Measurements from ENCODE around the gene ARMCX4. TPM values are rescaled to one million over a fixed set of nuclear protein-coding genes. Genes with fewer than 3 reads are reported as not detected.
"Not testable (repeated sequence)": the region's sequence is repeated elsewhere in the genome, so short reads cannot be mapped to it uniquely, and the experiment has no call there.

The ARMCX4 gene
- polyA plus RNA-seq, 4 donors, result 1.4 to 16.2 (median 3.4) TPM

DNA sequence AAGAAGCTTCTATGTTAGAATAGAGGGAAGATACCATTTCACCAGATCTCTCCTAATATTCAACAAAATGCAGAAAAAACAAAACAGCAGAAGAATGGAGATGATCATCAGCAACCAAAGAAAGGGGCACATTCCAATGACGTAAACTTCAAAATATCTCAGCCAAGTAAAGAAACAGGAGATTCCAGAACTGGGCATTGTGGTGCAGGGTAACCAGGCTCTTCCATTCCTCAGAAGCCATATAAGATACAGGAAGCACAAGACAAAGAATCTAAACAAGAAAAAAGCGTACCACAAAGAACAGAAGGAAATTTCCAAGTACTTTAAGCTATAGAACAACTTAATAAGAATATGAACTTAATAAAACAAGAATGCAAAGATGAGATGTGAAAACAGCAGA is 6.9 kb upstream of the ARMCX4 start:
- 65 to 93% (median 85%) methylated on average over 2 of the region's 2 CpGs for WGBS, 3 donors
- Histone ChIP-seq H3K4me3 (ENCODE audit: low read depth in 1 of 3, low read length in 3 of 3) (no peak overlapping the region), H3K9me3 (ENCODE audit: control insufficient read depth in 2 of 2, insufficient read depth in 1 of 2, low read depth in 1 of 2, low read length in 1 of 2) (no peaks in the 10 kb centered on the region), H3K27me3 (ENCODE audit: control insufficient read depth in 3 of 3, insufficient read depth in 3 of 3, low read length in 3 of 3) (no peaks in the 10 kb centered on the region), H3K36me3 (ENCODE audit: control insufficient read depth in 3 of 3, insufficient read depth in 2 of 3, low read depth in 1 of 3, low read length in 3 of 3) (no peaks in the 10 kb centered on the region), H3K27ac (ENCODE audit: low read depth in 1 of 3, low read length in 2 of 3) (no peak overlapping the region), H3K4me1 (ENCODE audit: control insufficient read depth in 3 of 3, insufficient read depth in 2 of 3, low read depth in 1 of 3, low read length in 2 of 3) (no peaks in the 10 kb centered on the region)
- no peak for FAIRE-seq
- no peak for DNase-seq

- 67 to 95% (median 89%) methylated on average over 4 of the region's 4 CpGs for WGBS, 3 donors
- no peak for DNase-seq
- H3K27ac ChIP-seq (ENCODE audit: low read depth in 1 of 3, low read length in 2 of 3), result no peak overlapping the region
- no peak overlapping the region for H3K4me3 ChIP-seq (ENCODE audit: low read depth in 1 of 3, low read length in 3 of 3)
- no peaks in the 10 kb centered on the region for H3K4me1 ChIP-seq (ENCODE audit: control insufficient read depth in 3 of 3, insufficient read depth in 2 of 3, low read depth in 1 of 3, low read length in 2 of 3)
- H3K27me3 ChIP-seq (ENCODE audit: control insufficient read depth in 3 of 3, insufficient read depth in 3 of 3, low read length in 3 of 3), result no peaks in the 10 kb centered on the region
- no peak for FAIRE-seq
- H3K9me3 ChIP-seq (ENCODE audit: control insufficient read depth in 2 of 2, insufficient read depth in 1 of 2, low read depth in 1 of 2, low read length in 1 of 2), result no peaks in the 10 kb centered on the region
- no peaks in the 10 kb centered on the region for H3K36me3 ChIP-seq (ENCODE audit: control insufficient read depth in 3 of 3, insufficient read depth in 2 of 3, low read depth in 1 of 3, low read length in 3 of 3)
Observed at GRCh38 chrX:101482296-101482695, 3.0 kb upstream of the ARMCX4 start.

GRCh38 chrX:101483705-101484104 is 1.6 kb upstream of the ARMCX4 start:
- Histone ChIP-seq H3K27me3 (ENCODE audit: control insufficient read depth in 3 of 3, insufficient read depth in 3 of 3, low read length in 3 of 3) (no peaks in the 10 kb centered on the region), H3K4me3 (ENCODE audit: low read depth in 1 of 3, low read length in 3 of 3) (no peak overlapping the region), H3K9me3 (ENCODE audit: control insufficient read depth in 2 of 2, insufficient read depth in 1 of 2, low read depth in 1 of 2, low read length in 1 of 2) (no peaks in the 10 kb centered on the region), H3K27ac (ENCODE audit: low read depth in 1 of 3, low read length in 2 of 3) (no peak overlapping the region), H3K4me1 (ENCODE audit: control insufficient read depth in 3 of 3, insufficient read depth in 2 of 3, low read depth in 1 of 3, low read length in 2 of 3) (no peaks in the 10 kb centered on the region), H3K36me3 (ENCODE audit: control insufficient read depth in 3 of 3, insufficient read depth in 2 of 3, low read depth in 1 of 3, low read length in 3 of 3) (peaks cover 0 to 5% (median 0%) of the 10 kb centered on the region in 3 donors)
- DNase-seq, result no peak
- FAIRE-seq, result no peak
- WGBS, 3 donors, result 65 to 82% (median 68%) methylated on average over 3 of the region's 3 CpGs

- DNase-seq (no peak), FAIRE-seq (no peak)
- peaks cover 0 to 5% (median 0%) of the 10 kb centered on the region in 3 donors for H3K36me3 ChIP-seq (ENCODE audit: control insufficient read depth in 3 of 3, insufficient read depth in 2 of 3, low read depth in 1 of 3, low read length in 3 of 3)
- H3K27ac ChIP-seq (ENCODE audit: low read depth in 1 of 3, low read length in 2 of 3), result no peak overlapping the region
- H3K4me1 ChIP-seq (ENCODE audit: control insufficient read depth in 3 of 3, insufficient read depth in 2 of 3, low read depth in 1 of 3, low read length in 2 of 3), result no peaks in the 10 kb centered on the region
- H3K4me3 ChIP-seq (ENCODE audit: low read depth in 1 of 3, low read length in 3 of 3), result no peak overlapping the region
- 85 to 92% (median 91%) methylated on average over 6 of the region's 6 CpGs for WGBS, 3 donors
- H3K27me3 ChIP-seq (ENCODE audit: control insufficient read depth in 3 of 3, insufficient read depth in 3 of 3, low read length in 3 of 3), result no peaks in the 10 kb centered on the region
- H3K9me3 ChIP-seq (ENCODE audit: control insufficient read depth in 2 of 2, insufficient read depth in 1 of 2, low read depth in 1 of 2, low read length in 1 of 2), result no peaks in the 10 kb centered on the region
Observed at GRCh38 chrX:101484135-101484534, 1.1 kb upstream of the ARMCX4 start.

DNA sequence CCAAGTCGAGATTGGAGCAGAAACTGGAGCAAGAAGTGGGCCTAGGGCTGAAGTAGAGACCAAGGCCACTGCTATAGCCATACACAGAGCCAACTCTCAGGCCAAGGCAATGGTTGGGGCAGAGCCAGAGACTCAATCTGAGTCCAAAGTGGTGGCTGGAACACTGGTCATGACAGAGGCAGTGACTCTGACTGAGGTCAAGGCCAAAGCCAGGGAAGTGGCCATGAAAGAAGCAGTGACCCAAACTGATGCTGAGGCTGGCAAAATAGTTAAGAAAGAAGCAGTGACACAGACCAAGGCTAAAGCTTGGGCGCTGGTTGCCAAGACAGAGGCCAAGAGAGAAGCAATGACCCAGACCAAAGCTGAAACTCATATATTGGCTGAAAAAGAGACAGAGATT is 3.5 kb downstream of the ARMCX4 start:
- Histone ChIP-seq H3K9me3 (ENCODE audit: control insufficient read depth in 2 of 2, insufficient read depth in 1 of 2, low read depth in 1 of 2, low read length in 1 of 2) (no peaks in the 10 kb centered on the region), H3K27ac (ENCODE audit: low read depth in 1 of 3, low read length in 2 of 3) (no peak overlapping the region), H3K27me3 (ENCODE audit: control insufficient read depth in 3 of 3, insufficient read depth in 3 of 3, low read length in 3 of 3) (no peaks in the 10 kb centered on the region), H3K36me3 (ENCODE audit: control insufficient read depth in 3 of 3, insufficient read depth in 2 of 3, low read depth in 1 of 3, low read length in 3 of 3) (peaks cover 0 to 7% (median 0%) of the 10 kb centered on the region in 3 donors), H3K4me3 (ENCODE audit: low read depth in 1 of 3, low read length in 3 of 3) (no peak overlapping the region), H3K4me1 (ENCODE audit: control insufficient read depth in 3 of 3, insufficient read depth in 2 of 3, low read depth in 1 of 3, low read length in 2 of 3) (no peaks in the 10 kb centered on the region)
- 64 to 89% (median 80%) methylated on average over 2 of the region's 2 CpGs for WGBS, 3 donors
- no peak for FAIRE-seq
- no peak for DNase-seq

- Histone ChIP-seq H3K4me3 (ENCODE audit: low read depth in 1 of 3, low read length in 3 of 3) (no peak overlapping the region), H3K27ac (ENCODE audit: low read depth in 1 of 3, low read length in 2 of 3) (no peak overlapping the region), H3K36me3 (ENCODE audit: control insufficient read depth in 3 of 3, insufficient read depth in 2 of 3, low read depth in 1 of 3, low read length in 3 of 3) (peaks cover 0 to 7% (median 0%) of the 10 kb centered on the region in 3 donors), H3K27me3 (ENCODE audit: control insufficient read depth in 3 of 3, insufficient read depth in 3 of 3, low read length in 3 of 3) (no peaks in the 10 kb centered on the region), H3K4me1 (ENCODE audit: control insufficient read depth in 3 of 3, insufficient read depth in 2 of 3, low read depth in 1 of 3, low read length in 2 of 3) (no peaks in the 10 kb centered on the region), H3K9me3 (ENCODE audit: control insufficient read depth in 2 of 2, insufficient read depth in 1 of 2, low read depth in 1 of 2, low read length in 1 of 2) (no peaks in the 10 kb centered on the region)
- 96 to 100% (median 96%) methylated on average over 3 to 4 of the region's 4 CpGs for WGBS, 3 donors
- no peak for FAIRE-seq
- DNase-seq, result no peak
Observed at GRCh38 chrX:101491943-101492342, 6.7 kb downstream of the ARMCX4 start.

DNA sequence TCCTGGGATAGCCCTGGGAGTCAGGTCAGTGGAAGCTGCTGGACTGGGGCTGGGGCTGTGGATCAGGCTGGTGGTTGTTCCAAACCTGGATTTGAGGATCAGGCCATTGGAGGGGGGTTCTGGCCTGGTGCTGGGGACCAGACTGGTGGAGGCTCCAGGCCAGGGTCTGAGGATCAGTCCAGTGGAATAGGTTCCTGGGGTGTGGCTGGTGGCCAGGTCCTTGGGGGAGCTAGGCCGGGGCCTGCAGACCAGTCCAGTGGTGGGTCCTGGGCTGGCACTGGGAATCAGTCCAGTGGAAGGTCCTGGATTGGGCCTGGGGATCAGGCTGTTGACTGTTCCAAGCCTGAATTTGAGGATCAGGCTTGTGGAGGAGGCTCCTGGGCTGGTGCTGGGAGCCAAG is 8.0 kb downstream of the ARMCX4 start:
- FAIRE-seq, result no peak

DNA sequence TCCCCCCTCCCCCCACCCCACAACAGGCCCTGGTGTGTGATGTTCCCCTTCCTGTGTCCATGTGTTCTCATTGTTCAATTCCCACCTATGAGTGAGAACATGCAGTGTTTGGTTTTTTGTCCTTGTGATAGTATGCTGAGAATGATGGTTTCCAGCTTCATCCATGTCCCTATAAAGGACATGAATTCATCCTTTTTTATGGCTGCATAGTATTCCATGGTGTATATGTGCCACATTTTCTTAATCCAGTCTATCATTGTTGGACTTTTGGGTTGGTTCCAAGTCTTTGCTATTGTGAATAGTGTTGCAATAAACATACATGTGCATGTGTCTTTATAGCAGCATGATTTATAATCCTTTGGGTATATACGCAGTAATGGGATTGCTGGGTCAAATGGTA is 17.7 kb downstream of the ARMCX4 start:
- H3K36me3 ChIP-seq (ENCODE audit: control insufficient read depth in 3 of 3, insufficient read depth in 2 of 3, low read depth in 1 of 3, low read length in 3 of 3); H3K27ac ChIP-seq (ENCODE audit: low read depth in 1 of 3, low read length in 2 of 3); H3K27me3 ChIP-seq (ENCODE audit: control insufficient read depth in 3 of 3, insufficient read depth in 3 of 3, low read length in 3 of 3); FAIRE-seq; DNase-seq; H3K4me1 ChIP-seq (ENCODE audit: control insufficient read depth in 3 of 3, insufficient read depth in 2 of 3, low read depth in 1 of 3, low read length in 2 of 3); H3K4me3 ChIP-seq (ENCODE audit: low read depth in 1 of 3, low read length in 3 of 3); H3K9me3 ChIP-seq (ENCODE audit: control insufficient read depth in 2 of 2, insufficient read depth in 1 of 2, low read depth in 1 of 2, low read length in 1 of 2): not testable (repeated sequence)
- WGBS, 3 donors, result 88 to 100% methylated on average over 1 of the region's 1 CpG; no CpG with 5 or more reads in 1 of the 3 donors

More for the DNA sequence above, 8.0 kb downstream of the ARMCX4 start:
- Histone ChIP-seq H3K4me3 (ENCODE audit: low read depth in 1 of 3, low read length in 3 of 3) (no peak overlapping the region), H3K27ac (ENCODE audit: low read depth in 1 of 3, low read length in 2 of 3) (no peak overlapping the region), H3K36me3 (ENCODE audit: control insufficient read depth in 3 of 3, insufficient read depth in 2 of 3, low read depth in 1 of 3, low read length in 3 of 3) (peaks cover 0 to 7% (median 0%) of the 10 kb centered on the region in 3 donors), H3K27me3 (ENCODE audit: control insufficient read depth in 3 of 3, insufficient read depth in 3 of 3, low read length in 3 of 3) (no peaks in the 10 kb centered on the region), H3K4me1 (ENCODE audit: control insufficient read depth in 3 of 3, insufficient read depth in 2 of 3, low read depth in 1 of 3, low read length in 2 of 3) (no peaks in the 10 kb centered on the region), H3K9me3 (ENCODE audit: control insufficient read depth in 2 of 2, insufficient read depth in 1 of 2, low read depth in 1 of 2, low read length in 1 of 2) (no peaks in the 10 kb centered on the region)
- WGBS, 3 donors, result 78 to 91% (median 88%) methylated on average over 1 of the region's 1 CpG
- DNase-seq, result no peak

DNA sequence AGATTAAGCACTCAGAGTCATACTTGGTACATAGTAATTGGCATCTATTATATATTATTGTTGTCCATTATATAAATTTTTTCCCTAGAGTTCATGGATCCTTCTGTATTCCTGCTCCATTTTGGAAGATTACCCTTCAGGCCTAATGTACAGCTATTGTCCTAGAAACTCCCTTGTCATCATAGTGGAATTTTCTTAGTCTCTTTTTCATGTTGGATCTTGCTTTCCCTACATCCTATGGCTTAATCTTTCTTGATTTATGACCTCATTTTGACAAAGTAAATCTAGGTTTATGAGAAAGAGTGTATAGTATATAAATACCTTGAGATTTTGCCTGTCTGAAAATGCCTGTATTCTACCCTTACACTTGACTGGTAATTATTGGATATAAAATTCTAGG is 22.1 kb downstream of the ARMCX4 start:
- no peaks in the 10 kb centered on the region for H3K27me3 ChIP-seq (ENCODE audit: control insufficient read depth in 3 of 3, insufficient read depth in 3 of 3, low read length in 3 of 3)
- H3K36me3 ChIP-seq (ENCODE audit: control insufficient read depth in 3 of 3, insufficient read depth in 2 of 3, low read depth in 1 of 3, low read length in 3 of 3), result no peaks in the 10 kb centered on the region
- no peak overlapping the region for H3K27ac ChIP-seq (ENCODE audit: low read depth in 1 of 3, low read length in 2 of 3)
- no peaks in the 10 kb centered on the region for H3K4me1 ChIP-seq (ENCODE audit: control insufficient read depth in 3 of 3, insufficient read depth in 2 of 3, low read depth in 1 of 3, low read length in 2 of 3)
- no peak for FAIRE-seq
- H3K4me3 ChIP-seq (ENCODE audit: low read depth in 1 of 3, low read length in 3 of 3), result no peak overlapping the region
- no peaks in the 10 kb centered on the region for H3K9me3 ChIP-seq (ENCODE audit: control insufficient read depth in 2 of 2, insufficient read depth in 1 of 2, low read depth in 1 of 2, low read length in 1 of 2)
- no peak for DNase-seq
